GM18499 (cell line): ENCODE data around the gene KCNJ10.

Source experiments
- ATAC-seq: cut with Tn5 transposase; IDR thresholded peaks from one replicate; pipeline ENCODE4 v1.9.1; 2021; ENCODE audit warnings: moderate number of reproducible peaks; ENCODE audit not compliant: insufficient read depth, unreplicated experiment

The KCNJ10 gene

DNA sequence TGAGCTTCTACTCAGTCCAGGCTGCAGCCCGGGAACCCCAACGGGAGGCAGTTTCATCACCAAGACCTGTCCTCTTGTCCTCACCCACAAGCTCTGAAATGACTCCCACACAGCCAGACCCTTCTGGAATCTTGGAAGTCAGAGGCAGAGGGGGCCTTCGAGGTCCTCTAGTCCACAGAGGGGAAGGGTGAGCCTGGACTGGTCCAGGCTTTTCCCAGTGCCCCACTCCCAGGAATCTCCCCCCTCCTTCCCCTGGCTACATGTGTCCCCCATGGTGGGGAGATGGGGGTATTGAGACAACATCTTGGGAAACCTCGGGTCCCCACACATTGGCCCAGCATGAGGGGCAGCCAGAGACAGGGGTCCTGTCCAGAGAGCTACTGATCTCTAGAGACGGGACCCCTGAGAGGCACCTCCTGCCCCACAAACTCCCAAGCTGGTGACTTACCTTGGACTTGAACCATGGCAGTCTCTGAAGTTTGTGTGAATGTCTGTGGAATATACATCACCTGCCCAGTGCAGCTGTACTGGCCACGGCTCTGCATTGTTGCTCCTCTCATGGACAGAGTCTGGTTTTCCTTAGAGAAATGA lies 96.5 kb downstream of the KCNJ10 start:
- ATAC-seq = no peak

DNA sequence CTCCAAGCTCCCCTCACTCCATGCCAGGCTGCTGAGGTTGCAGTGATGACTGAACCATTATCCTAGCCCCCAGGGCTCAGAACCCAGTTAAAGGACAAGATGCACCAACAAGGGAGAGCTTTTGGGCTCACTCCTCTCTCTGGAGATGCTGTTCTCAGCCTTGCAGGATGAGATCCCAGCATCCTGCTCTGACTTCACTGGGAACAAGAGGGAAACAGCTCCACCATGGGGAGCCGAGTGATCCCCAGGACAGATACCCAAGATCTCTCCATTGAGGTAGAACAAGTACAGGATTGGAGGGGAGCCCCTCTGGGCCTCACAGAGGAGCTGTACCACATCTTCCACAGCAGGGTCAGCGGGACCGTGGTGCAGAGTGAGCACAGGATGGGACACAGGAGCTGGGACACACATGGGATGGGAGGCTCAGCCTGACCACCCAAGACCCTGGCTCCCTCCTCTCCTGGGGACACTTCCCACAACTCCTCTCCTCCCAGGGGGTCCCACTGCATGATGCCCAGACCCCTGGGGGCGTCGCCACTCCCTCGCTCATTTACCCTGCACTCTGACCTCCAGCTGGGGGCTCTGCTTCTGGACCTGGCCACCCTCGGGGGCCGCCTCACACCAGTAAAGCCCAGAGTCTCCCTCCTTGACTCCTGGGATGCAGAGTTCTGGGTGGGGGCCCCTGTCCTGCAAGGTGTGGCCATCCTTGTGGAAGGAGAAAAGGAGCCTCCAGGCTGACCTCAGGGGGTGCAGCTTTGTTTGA lies 97.3 kb downstream of the KCNJ10 start:
- no peak for ATAC-seq

- ATAC-seq = no peak
Measured at GRCh38 chr1:159970932-159971342, 99.0 kb downstream of the KCNJ10 start.

GRCh38 chr1:159968901-159969300 lies 101.1 kb downstream of the KCNJ10 start:
- no peak for ATAC-seq

- ATAC-seq = no peak
Measured at GRCh38 chr1:159965263-159965662, 104.7 kb downstream of the KCNJ10 start.

DNA sequence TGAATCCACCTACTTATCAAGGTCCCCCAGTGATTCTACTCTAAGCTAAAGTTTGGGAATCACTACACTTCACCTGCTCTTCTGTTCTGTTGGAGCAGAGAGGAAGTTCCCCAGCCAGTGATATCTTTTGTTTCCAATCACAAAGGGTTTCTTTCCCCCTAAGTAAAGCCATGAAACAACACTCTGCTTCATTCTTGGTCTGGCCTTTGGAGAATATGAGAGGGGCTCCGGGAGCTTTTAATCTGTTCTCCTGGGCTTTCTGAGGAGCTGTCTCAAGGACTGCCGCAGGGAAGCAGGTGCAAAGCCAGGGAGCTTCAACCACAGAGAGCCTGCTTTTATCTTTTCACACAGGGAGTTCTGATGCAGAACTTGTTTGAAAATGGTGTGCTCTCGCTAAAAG lies 105.8 kb downstream of the KCNJ10 start:
- ATAC-seq = no peak

- no peak for ATAC-seq
Measured at GRCh38 chr1:159962176-159962575, 107.8 kb downstream of the KCNJ10 start.

- ATAC-seq = no peak
Measured at GRCh38 chr1:159961636-159962035, 108.3 kb downstream of the KCNJ10 start.

GRCh38 chr1:159960721-159961381 lies 109.1 kb downstream of the KCNJ10 start:
- ATAC-seq = no peak

DNA sequence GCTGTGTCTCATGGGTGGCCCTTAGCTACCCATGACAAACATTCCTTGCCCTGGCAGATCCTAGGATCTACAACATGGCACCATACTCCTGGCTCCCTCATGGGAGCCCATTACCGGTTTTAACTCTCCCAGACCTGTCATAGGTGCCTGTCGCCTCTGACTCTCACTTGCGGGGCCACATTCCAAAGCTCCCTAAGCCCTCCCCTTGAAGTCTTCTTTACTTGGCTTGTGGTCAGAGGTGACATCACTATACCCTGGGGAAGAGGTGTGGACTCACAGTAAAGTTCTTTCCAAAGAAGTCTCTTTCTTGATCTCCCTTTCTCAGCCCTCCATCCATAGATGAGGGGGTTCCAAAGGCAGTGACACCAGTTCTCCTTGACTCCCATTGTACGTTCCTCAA lies 110.5 kb downstream of the KCNJ10 start:
- ATAC-seq = no peak

- ATAC-seq = no peak
Measured at GRCh38 chr1:159958719-159959380, 111.1 kb downstream of the KCNJ10 start.

DNA sequence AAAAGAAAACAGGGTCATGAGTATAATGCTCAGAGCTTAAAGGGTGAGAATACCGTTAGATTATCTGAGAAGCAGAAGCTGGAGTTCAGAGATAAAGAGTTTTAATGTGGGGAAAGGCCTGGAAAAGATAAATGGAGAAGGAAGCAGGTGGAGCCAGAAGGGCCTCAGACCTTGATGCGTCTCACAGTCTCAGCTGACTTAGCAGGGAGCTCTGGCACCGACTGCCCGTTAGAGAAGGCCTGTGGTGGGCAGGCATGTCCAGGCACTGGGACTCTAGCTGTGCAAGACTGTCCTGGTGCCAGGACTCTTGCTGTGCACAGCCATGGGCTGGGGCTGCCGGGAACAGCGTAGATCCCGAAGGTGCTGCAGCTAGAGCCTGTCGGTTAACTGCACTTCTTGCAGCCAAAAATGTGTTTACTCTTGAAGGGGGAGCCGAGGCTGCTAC lies 112.1 kb downstream of the KCNJ10 start:
- no peak for ATAC-seq

- no peak for ATAC-seq
Measured at GRCh38 chr1:159955456-159955855, 114.5 kb downstream of the KCNJ10 start.

DNA sequence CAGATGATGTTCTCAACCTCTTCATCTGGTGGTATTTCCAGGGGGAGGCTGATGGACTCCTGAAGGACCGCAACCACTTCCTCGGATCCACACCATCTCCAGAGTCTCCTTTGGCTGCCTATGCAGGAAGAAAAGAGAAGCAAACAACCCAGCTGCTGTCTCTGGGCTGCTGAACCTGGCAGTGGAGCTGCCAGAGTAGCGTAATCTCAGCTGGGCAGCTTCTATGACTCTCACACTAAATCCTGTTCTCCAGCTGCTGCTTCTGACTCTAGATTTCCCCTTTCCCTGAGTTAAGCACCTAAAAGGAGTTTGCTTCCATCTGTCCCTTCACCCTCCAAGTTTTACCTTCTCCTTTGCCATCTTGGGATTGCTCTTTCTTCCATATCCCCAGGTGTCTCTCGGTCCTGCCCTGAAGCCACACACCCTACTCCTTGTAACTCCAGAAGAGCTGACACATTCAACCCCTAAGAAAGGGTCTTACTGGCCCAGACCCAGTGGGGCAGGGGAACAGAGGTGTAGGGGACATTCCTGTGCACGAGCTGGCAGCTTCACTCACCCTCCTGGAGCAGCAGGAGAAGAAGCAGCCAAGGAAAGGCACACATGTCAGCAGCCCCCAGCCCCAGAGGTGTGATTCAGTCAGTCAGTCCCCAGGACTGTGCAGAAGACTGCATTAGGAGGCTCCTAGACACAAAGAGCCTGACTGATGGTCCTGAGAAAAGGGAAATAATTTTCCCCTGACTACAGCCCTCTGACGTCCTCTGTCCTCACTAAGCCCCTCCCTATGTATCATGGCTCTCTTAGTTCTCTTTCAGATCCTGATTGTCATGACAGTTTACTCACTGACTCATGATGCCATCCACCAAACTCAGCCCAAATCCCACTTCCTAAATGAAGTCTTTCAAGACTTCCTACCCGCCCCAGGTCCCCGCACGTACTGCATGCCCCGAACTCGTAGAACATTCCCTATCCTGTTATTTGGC lies 116.1 kb downstream of the KCNJ10 start, which contains the start of gene SLAMF9:
SLAMF9 (minus strand) TSS at position 702 of the 980 bp plus-strand sequence; CDS start at position 602, 100 bp downstream.
- ATAC-seq = no peak

DNA sequence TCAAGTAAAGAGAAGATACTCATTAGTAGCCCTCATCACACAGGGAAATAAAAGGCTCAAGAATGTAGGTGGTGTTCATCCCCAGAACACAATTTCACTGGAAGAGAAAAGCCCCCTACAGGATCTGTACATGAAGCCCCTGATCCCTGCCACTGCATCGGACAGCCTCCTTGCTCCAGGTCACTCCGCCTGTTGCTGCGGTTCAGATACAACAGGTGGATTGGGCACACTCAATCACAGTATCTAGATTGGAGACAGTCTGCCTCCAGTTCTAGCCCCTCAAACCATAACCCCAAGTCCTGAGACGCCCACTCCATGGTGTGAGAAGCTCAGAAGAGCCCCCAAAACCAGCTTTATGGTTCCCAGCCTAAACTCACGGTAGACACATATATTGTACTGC lies 117.0 kb downstream of the KCNJ10 start:
- ATAC-seq = no peak

DNA sequence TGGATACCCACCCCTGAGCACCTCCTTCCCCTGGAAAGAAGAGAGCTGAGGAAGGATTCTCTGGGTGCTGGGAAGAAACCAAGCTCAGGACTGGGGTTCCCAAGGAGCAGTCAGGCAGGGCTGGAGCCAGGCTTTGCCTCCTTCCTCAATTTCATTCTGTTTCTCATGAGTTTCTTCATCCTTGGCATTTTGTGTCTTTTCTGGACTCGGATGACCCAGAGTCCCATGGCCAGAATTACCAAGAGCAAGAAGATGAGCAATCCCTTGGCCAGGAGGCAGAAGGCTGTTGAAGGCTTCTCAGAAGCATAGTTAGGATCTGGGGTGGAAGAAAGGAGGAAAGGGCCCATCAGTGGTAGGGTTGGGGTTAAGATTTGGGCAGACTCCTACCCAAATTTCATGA lies 118.4 kb downstream of the KCNJ10 start:
- ATAC-seq = no peak

- no peak for ATAC-seq
Measured at GRCh38 chr1:159951016-159951415, 118.9 kb downstream of the KCNJ10 start.

DNA sequence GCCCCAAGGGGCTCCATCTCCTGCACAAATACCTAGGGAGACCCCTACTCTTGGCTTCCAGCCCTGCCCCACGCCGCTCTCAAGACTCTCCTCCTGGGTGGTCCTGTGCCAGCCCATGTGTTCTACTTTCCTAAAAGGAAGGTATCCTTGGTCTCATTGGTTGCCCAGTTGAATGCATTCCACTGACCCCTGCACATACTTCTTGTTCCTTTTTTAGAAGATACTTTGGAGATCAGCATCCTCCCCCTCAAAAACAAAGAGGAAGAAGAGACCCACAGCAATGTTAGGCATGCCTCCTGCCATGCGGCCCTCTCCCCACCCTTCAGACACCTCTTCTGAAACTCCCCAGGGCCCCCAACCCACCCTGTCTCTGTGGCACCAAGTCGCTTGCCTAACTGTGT lies 120.0 kb downstream of the KCNJ10 start:
- no peak for ATAC-seq

DNA sequence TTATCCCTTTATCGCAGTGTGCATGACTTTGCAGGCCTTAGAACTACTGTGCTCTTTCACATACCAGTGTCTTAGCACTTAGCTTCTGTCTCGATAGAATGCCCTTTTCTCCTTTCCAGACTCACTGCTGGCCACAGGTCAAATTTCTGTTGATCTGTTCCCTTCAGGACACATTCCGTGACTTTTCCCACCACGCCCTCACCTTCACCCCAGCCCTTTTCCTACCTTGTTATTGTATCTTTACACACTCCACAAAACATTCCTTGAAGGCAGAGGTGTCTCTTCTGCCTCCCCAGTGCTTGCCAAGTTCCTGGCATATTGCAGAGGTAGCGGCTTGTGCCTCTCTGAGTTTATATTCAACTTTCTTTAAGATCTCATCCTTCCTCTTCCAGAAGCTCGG lies 120.8 kb downstream of the KCNJ10 start:
- ATAC-seq = no peak
